ENCODE data around the gene KDM4C. TPM values are rescaled to one million over a fixed set of nuclear protein-coding genes. Genes with fewer than 3 reads are reported as not detected.

Gene KDM4C
- polyA plus RNA-seq, 4 donors, result 13.4 to 19.0 (median 17.3) TPM

DNA sequence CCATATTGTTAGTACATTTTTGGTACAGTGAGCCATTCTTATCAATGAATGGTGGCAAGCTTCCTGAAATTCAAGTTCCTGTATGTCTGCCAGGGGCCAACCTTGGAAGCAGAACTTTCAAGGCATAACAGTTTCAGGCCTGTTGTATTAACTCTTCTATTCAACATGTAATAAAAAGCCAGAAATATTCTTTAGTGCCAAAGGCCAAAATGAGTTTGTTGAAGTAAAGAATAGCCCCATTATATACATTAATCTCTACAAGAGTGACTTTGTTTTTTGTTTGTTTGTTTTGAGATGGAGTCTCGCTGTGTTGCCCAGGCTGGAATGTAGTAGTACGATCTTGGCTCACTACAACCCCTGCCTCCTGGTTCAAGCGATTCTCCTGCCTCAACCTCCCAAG lies 321.3 kb downstream of the KDM4C start:
- DNase-seq (ENCODE audit: low read depth in 4 of 4, low spot score in 2 of 4), result no peak

DNA sequence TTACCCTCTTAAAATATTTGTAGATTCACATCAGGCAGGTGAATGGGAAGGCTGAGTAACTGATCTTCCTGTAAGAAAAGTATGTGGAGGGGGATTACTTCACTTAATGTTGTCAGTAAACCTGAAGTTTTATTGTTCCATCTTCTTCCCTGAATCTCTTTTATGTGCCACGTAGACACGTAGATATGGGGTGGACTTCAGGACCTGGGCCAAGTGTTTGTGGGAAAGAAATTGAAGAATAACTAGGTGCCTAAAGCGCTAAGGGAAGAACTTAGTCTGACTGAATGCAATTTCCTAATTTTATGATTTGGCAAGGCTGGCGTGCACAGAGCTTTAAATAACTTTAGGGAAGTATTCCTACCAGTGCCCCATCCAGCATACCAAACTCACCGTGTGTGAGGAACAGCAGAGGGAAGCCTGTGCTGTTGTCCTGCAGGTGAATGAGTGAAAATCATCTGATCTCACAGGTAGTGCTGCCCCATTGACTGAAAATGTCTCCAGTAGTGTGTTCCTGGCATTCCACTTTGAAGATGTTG lies 323.4 kb downstream of the KDM4C start:
- no peak for DNase-seq (ENCODE audit: low read depth in 4 of 4, low spot score in 2 of 4)

DNA sequence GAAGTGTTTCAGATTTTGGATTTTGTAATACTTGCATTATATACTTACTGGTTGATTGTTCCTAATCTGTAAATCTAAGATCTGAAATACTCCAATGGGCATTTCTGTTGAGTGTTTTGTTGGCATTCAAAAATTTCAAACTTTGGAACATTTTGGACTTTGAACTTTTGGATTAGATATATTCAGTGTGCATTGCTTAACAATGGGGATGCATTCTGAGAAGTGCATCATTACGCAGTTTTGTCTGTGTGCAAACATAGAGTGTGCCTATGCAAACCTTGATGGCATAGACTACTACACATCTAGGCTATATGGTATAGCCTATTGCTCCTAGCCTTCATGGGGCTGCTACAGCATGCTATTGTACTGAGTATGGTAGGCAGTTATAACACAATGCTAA lies 325.4 kb downstream of the KDM4C start:
- no peak for DNase-seq (ENCODE audit: low read depth in 4 of 4, low spot score in 2 of 4)

DNA sequence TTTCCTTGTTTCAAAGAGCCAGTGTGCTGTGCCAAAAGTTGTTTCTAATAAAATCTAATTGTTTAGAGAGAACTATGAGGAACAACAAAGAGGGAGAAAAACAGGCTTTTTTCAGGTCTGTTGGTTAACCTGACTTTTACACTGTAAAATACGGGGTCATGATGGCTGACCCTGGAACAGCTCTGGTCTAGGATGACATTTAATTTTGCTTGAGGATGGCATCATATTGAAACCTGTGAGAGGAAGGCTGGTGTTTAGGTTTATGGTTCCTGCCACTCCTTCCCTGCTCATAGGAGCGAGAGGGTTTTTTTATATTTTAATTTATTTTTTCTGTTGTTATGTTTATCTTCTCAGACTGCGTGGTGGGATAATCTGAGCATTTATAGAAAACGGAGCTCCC lies 327.6 kb downstream of the KDM4C start:
- DNase-seq (ENCODE audit: low read depth in 4 of 4, low spot score in 2 of 4), result no peak

DNA sequence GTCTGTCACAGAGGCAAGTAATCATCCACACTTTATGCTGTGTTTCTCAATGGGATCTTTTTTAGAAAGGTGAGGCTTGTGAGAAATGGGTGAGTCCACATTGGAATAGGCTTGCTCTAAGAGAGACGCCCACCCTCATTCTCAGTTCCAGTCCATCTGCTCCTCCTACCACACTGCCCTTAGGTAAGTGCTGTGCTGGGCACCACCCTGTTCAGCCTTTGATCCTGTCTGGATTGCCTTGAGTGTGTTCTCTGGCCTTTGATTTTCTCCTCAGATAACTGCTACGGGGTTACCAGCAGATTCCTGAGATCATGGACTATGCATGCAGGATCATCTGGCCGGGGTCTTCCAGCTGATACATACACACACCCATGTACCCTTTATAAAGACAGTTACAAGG lies 328.6 kb downstream of the KDM4C start:
- DNase-seq (ENCODE audit: low read depth in 4 of 4, low spot score in 2 of 4), result no peak

DNA sequence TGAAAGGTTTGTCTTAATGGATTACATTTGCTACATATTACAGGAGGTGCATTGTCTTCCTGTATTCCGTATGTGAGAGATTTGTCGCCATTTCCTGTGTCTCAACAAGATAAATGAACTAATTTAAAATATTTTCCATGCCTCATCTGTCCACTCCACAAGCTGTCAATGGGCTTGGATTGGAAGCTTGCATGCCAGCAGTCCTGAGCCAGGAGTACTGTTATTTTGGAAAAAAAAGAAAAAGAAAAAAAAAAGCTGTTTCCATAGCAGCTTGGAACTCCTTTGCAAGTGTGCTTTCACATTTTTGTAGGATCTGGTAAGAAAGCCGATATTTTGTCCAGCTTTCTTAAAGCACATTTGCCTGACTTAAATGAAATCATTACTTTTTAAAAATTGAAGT lies 330.8 kb downstream of the KDM4C start:
- DNase-seq (ENCODE audit: low read depth in 4 of 4, low spot score in 2 of 4), result no peak

DNA sequence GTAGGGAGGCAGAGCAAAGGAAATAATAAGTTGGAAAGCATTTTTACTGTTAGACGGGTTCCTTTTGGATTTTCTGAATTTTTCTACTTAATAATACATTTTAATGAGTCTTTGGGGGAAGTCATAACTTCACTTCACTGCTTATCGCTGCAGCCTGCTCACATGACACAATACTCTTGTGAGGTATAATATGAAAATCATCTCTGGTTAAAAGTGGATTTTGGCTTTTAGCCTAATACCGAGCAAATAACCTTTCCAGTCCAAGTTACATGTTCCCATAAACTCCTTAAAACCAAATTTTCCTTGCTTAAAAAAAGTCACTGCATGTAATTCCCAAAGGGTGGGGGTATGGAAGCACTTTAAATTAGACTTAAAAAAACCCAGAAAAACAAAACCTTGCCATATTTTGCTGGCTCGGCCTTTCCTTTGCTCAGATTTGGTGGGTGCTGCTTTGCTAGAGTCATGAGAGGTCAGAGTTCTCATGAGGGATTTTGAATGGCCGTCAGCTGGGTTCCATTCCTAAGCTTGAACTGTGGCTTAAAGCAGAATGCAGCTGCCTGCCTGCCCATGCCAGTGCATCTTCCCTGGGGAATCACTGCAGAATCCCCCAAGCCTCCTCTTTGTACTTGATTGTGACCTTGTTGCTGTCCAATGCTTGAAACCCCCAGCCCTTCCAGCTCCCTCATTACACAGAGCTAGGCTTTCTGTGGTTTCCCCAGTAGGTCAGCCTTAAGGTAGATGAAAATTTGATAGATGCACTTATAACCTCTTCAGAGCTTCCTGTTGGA lies 331.8 kb downstream of the KDM4C start:
- no peak for DNase-seq (ENCODE audit: low read depth in 4 of 4, low spot score in 2 of 4)

DNA sequence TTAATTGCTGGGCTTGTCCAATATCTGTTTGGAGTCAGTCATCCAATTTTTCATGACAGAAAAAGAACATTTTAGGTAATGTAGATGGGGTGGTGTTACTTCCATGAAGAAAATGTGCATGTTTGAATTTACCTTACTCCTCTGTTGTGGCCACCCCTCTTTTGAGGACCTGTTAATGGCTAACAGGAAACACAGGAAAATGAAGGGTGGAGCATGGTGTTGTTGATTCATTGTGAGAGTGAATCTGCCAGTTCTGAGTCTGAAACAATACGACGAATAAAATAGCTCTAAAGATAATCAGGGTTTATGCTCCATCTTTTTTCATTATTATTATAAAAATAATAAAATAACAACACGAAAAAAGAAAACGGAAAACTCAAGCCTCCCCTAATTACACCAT lies 335.3 kb downstream of the KDM4C start:
- no peak for DNase-seq (ENCODE audit: low read depth in 4 of 4, low spot score in 2 of 4)

DNA sequence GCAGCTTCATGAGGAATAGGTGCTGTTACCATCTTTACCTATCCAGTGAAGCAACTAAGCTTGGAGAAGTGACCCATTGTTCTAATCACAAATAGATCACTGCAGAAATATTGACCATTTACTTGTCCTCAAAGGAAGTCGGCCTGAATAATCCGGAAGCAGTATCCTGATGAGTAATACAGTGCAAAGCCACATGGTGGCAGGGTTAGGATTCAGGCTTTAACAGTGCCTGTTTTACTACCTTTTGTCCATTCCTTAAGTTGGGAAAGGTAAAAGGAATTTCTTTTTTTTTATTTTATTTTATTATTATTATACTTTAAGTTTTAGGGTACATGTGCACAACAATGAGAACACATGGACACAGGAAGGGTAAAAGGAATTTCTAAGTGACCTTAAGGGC lies 336.3 kb downstream of the KDM4C start:
- no peak for DNase-seq (ENCODE audit: low read depth in 4 of 4, low spot score in 2 of 4)

DNA sequence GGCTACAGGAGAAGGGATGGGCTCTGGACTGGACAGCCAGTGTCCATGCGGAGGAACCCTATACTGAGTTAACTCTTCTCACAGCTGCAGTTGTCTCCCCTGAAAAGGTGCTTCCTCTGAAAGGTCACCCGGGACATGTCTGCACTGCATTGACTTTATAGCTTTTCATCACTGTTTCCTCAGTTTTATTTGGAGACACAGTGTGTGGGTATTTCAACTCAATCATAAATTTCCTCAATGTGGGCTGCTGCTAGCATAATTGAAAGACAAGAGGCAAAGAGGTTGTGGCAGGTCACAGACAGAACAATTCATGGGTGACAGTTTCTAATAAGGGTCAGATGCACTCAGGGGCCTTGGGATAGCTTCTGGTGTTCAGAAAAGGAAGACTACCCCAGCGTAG lies 336.8 kb downstream of the KDM4C start:
- DNase-seq (ENCODE audit: low read depth in 4 of 4, low spot score in 2 of 4), result no peak

DNA sequence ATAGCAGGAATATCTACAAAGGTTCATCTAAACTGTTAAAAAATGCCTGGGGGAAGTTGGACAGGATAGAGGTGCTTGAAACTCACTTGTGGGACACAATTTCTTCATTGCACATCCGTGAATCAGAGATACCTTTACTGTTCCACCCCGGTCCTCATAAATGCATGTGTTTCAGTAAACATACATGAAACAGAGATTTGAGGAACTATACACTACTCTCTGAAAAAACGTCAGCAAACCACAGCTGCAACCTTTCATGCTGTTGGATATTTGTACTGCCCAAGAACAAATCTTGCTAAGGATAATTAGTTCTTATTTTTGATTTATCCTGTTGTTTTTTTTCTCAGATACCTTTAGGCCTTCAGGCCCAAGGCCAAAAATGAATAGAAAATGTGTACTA lies 337.3 kb downstream of the KDM4C start:
- no peak for DNase-seq (ENCODE audit: low read depth in 4 of 4, low spot score in 2 of 4)

DNA sequence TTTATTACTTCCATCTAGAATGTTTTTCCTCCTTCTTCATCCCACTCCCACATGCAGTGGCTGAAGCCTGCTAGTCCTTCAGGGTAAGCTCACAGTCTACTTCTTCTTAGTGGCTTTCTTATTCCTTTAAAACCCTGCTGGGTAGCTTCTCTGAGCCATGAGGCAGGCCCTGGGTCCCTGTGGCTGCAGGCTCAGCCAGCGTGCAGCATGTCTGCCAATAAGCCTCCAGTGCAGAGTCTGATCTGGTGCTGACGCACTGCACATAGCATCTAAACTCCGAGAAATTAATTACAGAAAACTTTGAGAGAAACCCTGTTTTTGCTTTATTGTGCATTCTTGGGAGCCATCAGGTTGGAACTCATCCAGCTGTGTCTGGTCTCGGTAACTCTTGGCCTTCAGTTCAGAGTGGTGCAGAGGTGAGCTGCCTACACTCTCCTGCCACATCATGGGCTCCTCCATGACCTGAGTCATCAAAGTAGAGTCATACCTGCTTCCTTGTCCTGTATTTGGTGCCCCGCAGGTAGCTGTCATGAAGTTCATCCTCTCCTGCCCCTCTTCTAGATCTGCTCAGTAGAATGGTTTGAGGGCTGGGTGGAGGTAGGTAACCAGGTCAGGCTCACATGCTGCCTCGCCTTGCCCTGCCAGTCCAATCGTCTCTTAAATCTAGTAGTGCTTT lies 339.4 kb downstream of the KDM4C start:
- no peak for DNase-seq (ENCODE audit: low read depth in 4 of 4, low spot score in 2 of 4)

DNA sequence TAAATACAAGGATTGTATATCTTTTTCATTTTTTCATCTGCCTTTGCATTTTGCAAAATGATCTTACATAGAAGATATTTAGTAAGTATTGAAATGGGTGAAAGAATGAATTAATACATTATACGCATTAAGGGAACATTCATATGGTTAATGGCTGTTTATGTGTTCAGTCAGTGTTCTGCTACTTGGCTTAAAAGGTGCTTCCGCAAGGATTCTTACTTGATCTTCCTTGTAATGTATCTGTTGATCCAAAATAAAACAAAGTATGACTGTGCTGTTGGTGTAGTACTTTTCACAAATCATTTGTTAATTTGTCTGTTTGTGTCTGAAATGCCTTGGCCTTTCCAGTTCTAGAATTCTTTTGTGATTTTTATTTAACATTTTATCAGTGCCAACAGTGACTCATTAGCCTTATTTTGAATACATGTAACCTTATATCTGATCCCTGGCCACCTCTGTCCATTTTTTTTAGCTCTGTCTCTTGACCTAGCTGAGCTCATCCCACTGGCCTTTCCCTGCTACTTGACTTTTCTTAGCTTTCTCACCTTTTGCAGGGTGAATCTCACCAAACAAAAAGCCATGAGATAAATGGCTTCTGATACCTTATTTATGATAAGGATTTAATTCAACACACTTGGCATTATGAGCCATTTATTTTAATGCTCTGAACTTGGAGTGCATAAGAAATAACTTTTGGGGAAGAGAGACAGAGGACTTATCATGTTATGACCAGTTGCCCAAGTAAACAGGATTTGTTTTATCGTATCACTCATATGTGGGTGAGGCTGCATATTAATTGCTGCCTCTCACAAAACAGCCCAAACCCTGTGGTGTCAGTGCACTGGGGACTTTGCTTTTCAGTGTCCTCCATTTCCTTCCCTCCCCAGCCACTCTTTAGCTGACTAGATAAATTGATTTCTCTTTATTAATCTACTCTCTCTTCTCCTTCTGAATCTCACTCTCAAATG lies 340.3 kb downstream of the KDM4C start:
- no peak for DNase-seq (ENCODE audit: low read depth in 4 of 4, low spot score in 2 of 4)

DNA sequence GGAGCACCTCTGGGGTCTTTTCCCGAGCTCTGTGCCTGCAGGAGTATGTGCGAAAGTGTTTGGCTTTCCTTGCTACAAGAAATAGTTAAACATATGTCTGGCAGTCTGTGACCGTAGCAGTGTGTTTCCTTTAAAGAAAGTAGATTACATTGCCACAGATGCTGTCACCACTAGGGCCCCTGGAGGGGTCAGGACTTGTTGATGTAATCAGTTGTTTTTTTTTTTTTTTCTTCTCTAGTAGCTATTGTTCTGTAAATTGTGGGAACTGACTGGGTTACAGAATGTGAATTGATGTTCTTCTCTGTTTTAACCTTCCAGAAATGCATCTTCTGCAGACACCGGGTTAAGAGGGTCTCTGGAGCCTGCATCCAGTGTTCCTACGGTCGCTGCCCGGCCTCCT lies 345.6 kb downstream of the KDM4C start:
- DNase-seq (ENCODE audit: low read depth in 4 of 4, low spot score in 2 of 4), result no peak

DNA sequence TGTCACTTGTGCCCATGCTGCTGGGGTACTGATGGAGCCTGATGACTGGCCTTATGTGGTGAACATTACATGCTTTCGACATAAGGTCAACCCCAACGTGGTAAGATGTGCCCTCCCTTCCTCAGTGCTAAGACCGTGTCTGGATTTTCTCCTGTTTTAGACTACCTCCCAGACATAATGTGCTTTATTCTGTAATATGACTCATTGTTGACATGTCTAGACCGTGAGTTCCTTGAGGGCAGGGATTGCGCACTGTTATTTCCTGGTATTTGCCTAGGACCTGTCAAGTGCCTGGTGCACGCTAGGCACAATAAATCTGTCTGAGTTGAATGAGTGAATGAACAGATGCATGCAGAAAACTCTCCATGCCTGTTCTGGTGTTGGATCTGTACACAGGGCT lies 346.0 kb downstream of the KDM4C start:
- no peak for DNase-seq (ENCODE audit: low read depth in 4 of 4, low spot score in 2 of 4)

DNA sequence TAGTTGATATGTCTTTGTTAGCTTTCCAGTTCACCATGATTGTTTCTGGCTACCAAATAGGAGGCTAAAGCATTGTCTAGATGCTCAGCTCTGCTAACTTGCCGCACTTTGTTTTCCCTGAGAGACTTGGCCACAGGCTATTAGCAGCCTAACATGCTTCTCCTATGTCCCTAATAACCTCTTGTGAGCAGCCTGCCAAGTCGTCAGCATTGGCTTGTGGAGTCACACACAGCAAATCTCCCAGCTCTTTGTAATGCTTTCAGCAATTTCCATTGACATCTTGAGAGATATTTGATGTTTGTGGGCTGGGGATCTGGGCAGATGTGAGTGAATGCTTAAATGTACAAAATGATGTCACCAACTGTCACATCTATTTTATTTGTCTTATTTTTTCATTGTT lies 346.9 kb downstream of the KDM4C start:
- no peak for DNase-seq (ENCODE audit: low read depth in 4 of 4, low spot score in 2 of 4)

DNA sequence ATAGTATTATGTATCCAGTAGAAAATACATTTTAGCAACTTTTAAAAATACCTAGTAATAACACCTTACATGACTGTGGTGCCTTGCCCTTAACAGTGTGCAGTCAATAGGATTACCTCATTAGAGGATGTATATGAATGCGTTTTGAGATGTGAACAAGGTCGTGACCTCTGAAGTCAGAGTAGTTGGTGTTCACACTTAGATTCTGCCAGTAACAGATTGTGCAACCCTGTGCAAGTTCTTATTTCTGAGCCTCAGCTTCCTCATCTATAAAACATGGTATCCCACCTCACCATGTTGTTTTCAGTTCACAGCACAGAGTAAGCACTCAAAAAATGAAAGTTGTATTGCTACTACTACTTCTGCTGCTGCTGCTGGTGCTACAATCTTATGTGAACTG lies 347.3 kb downstream of the KDM4C start:
- DNase-seq (ENCODE audit: low read depth in 4 of 4, low spot score in 2 of 4), result no peak

DNA sequence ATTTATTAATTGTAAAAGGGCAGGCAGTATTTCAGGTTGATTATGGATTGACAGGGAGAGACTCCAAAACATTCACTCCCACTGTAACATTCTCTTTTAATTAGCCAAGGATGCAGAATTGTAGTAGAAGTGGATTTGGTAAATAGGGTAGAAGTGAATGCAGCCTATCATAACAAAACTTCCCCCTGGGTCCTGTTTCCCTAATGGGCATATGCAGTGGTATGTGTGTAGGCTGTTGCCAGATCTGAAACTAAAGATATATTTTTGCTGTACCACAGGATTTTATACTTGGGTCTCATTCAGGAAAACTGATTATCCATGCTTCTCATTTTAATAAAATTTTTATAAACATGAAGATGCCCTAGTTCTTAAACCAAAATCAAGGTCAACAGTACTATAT lies 351.2 kb downstream of the KDM4C start:
- DNase-seq (ENCODE audit: low read depth in 4 of 4, low spot score in 2 of 4), result no peak

DNA sequence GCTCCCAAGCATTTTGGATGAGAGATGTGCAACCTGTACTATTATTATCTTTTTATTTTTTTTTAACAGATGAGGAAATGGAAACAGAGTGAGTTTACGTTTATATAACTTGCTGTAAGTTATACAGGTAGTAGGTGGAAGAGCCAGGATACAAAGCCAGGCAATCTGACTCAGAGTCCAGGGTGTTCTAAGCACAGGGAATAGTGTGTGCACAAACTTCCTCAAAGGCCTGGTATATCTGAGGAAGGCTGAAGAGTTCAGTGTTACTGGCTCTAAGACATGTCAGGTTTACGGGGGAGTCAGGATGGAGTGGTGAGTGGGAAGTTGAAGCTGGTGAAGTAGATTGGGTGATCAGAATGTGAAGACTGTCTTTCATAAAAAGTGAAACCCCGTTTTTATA lies 353.6 kb downstream of the KDM4C start:
- DNase-seq (ENCODE audit: low read depth in 4 of 4, low spot score in 2 of 4), result no peak

DNA sequence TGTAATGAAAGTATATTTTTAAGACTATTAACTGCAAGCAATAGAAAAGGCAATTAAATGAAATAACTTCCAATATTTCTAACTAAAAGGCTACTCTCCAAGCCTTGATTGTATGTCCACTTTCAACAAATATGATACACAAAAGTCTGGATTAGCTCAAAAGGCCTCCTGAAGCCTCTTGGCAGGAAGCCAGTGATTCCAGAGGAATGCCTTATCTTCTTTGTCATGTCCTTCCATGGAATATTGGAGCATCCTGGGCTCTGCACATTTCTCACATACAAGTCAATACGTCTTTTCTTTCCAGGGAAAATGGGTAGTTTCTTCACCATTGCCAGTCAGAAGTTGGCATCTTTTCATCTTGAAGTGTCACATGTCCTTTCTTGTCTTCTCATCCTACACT lies 357.8 kb downstream of the KDM4C start:
- no peak for DNase-seq (ENCODE audit: low read depth in 4 of 4, low spot score in 2 of 4)
